GM04504 (cell line): ENCODE data around the gene NECTIN1.
A peak's percentile ranks its signal among the peaks of the same experiment; 100 is the strongest.

Source experiments
- DNase-seq: peaks from one replicate; pipeline ENCODE4 v3.0.0-alpha.2; 2012; ENCODE audit warnings: low read depth

Gene NECTIN1

GRCh38 chr11:119712459-119713358, 16.3 kb downstream of the NECTIN1 start:
- DNase-seq, result no peak

GRCh38 chr11:119712006-119712405, 17.0 kb downstream of the NECTIN1 start:
- no peak for DNase-seq

GRCh38 chr11:119711476-119711875, 17.5 kb downstream of the NECTIN1 start:
- DNase-seq, result no peak

- DNase-seq, result no peak
Observed at GRCh38 chr11:119710417-119710816, 18.6 kb downstream of the NECTIN1 start.

- DNase-seq, result peak; percentile 44
Observed at GRCh38 chr11:119709638-119710346, 19.2 kb downstream of the NECTIN1 start.

- no peak for DNase-seq
Observed at GRCh38 chr11:119709171-119709570, 19.8 kb downstream of the NECTIN1 start.

GRCh38 chr11:119708384-119708783, 20.6 kb downstream of the NECTIN1 start:
- DNase-seq, result no peak

- DNase-seq, result no peak
Observed at GRCh38 chr11:119706887-119707286, 22.1 kb downstream of the NECTIN1 start.

GRCh38 chr11:119706029-119706428, 23.0 kb downstream of the NECTIN1 start:
- no peak for DNase-seq

GRCh38 chr11:119705362-119705761, 23.6 kb downstream of the NECTIN1 start:
- no peak for DNase-seq

- no peak for DNase-seq
Observed at GRCh38 chr11:119704849-119705248, 24.2 kb downstream of the NECTIN1 start.

GRCh38 chr11:119701591-119702549, 27.1 kb downstream of the NECTIN1 start:
- DNase-seq, result no peak

- DNase-seq, result no peak
Observed at GRCh38 chr11:119700536-119701346, 28.3 kb downstream of the NECTIN1 start.

- no peak for DNase-seq
Observed at GRCh38 chr11:119700030-119700429, 29.0 kb downstream of the NECTIN1 start.

GRCh38 chr11:119699227-119699626, 29.8 kb downstream of the NECTIN1 start:
- no peak for DNase-seq

GRCh38 chr11:119697882-119698281, 31.1 kb downstream of the NECTIN1 start:
- DNase-seq, result no peak

- DNase-seq, result no peak
Observed at GRCh38 chr11:119697445-119697844, 31.6 kb downstream of the NECTIN1 start.

- no peak for DNase-seq
Observed at GRCh38 chr11:119696378-119697222, 32.4 kb downstream of the NECTIN1 start.

- DNase-seq, result no peak
Observed at GRCh38 chr11:119694334-119694733, 34.7 kb downstream of the NECTIN1 start.

GRCh38 chr11:119693253-119693815, 35.7 kb downstream of the NECTIN1 start:
- DNase-seq, result no peak
